Measurements from ENCODE around the gene ZNF385B. TPM values are rescaled to one million over a fixed set of nuclear protein-coding genes. Genes with fewer than 3 reads are reported as not detected.

The ZNF385B gene
- total and polyA plus RNA-seq, 10 of the 15 experiments (the other 5 are each of a cell fraction or from before 2014, with no cell fraction given): not detected

DNA sequence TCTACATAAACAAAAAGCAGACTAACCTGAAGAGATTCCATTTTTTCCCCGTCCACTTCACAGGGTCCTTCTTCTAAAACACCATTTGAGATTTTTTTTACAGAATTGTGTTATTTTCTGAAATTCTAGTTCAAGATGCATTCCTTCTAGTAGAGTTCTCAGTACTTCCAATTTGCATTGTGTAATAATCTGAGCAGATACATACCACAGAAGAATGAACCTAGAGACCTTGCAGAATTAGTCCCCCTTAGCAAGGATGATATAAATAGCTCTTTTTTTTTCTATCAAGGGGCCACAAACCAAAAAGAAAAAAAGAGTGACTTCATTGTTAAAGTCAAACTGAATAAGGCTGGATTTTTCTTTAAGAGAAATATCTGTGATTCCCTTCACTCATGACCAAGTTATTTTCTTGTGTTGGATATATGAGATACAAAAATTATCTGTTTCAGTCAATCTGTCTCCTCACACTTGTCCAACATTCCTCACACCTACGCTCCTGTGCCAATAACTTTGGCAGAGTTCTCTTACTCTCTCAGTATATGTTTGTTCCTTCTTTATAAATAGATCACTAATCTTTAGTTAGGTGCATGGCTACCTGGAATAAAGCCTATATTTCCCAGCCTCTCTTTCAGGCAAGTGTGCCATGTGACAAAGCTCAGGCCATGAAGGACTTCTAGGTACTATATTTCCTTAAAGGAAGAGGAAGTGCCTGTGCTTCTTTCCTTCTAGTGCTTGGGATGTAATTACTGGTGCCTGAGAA lies 183.5 kb downstream of the ZNF385B start:
- DNase-seq (ENCODE audit: low read depth, low spot score) (no peak), FAIRE-seq (no peak), ATAC-seq (no peak)
- Histone ChIP-seq H3K9ac (ENCODE audit: control insufficient read depth, insufficient read depth, low read length) (no peak overlapping the region), H4K20me1 (ENCODE audit: control insufficient read depth, insufficient read depth) (no peaks in the 10 kb centered on the region), H3K4me1 (ENCODE audit: control insufficient read depth, insufficient read depth, low read length) (no peaks in the 10 kb centered on the region), H3K79me2 (ENCODE audit: control insufficient read depth, insufficient read depth, low read length) (no peaks in the 10 kb centered on the region), H3K27me3 (replicated peaks in 1 of 2; ENCODE audit: control insufficient read depth in 2 of 2, insufficient read depth in 2 of 2, low read length in 1 of 2) (no peaks in the 10 kb centered on the region), H3K36me3 (ENCODE audit: control insufficient read depth in 2 of 2, insufficient read depth in 2 of 2, low read length in 1 of 2) (no peaks in the 10 kb centered on the region), H3K9me3 (replicated peaks; ENCODE audit: control insufficient read depth, insufficient read depth, low read length) (no peaks in the 10 kb centered on the region), H2AFZ (ENCODE audit: control insufficient read depth, low read depth, low read length) (no peak overlapping the region), H3K4me2 (ENCODE audit: control insufficient read depth, insufficient read depth) (no peak overlapping the region), H3K4me3 (no peak overlapping the region), H3K27ac (ENCODE audit: control insufficient read depth, insufficient read depth) (no peak overlapping the region)
- TF ChIP-seq NFXL1 (IDR thresholded peaks at IDR 0.05; ENCODE audit: borderline replicate concordance): no peak
- no peak for TF ChIP-seq REST (IDR thresholded peaks at IDR 0.05; ENCODE audit: low read depth, low read length)
- no peak for TF ChIP-seq SPI1 (IDR thresholded peaks at IDR 0.05; ENCODE audit: borderline replicate concordance, insufficient read depth, low read depth, low read length)
- TF ChIP-seq, protein P1, sequence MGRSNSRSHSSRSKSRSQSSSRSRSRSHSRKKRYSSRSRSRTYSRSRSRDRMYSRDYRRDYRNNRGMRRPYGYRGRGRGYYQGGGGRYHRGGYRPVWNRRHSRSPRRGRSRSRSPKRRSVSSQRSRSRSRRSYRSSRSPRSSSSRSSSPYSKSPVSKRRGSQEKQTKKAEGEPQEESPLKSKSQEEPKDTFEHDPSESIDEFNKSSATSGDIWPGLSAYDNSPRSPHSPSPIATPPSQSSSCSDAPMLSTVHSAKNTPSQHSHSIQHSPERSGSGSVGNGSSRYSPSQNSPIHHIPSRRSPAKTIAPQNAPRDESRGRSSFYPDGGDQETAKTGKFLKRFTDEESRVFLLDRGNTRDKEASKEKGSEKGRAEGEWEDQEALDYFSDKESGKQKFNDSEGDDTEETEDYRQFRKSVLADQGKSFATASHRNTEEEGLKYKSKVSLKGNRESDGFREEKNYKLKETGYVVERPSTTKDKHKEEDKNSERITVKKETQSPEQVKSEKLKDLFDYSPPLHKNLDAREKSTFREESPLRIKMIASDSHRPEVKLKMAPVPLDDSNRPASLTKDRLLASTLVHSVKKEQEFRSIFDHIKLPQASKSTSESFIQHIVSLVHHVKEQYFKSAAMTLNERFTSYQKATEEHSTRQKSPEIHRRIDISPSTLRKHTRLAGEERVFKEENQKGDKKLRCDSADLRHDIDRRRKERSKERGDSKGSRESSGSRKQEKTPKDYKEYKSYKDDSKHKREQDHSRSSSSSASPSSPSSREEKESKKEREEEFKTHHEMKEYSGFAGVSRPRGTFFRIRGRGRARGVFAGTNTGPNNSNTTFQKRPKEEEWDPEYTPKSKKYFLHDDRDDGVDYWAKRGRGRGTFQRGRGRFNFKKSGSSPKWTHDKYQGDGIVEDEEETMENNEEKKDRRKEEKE (IDR thresholded peaks at IDR 0.05): no peak
- TF ChIP-seq CREM (IDR thresholded peaks at IDR 0.05; ENCODE audit: low read depth): no peak
- no peak for TF ChIP-seq STAT1 (conservative IDR thresholded peaks at IDR 0.05)
- no peak for TF ChIP-seq EGR1 (IDR thresholded peaks at IDR 0.05; ENCODE audit: borderline replicate concordance in 1 of 2, low read depth in 2 of 2, low read length in 2 of 2)
- TF ChIP-seq ZNF384 (IDR thresholded peaks at IDR 0.05; ENCODE audit: borderline replicate concordance, low read depth, low read length): no peak
- TF ChIP-seq, protein P2, sequence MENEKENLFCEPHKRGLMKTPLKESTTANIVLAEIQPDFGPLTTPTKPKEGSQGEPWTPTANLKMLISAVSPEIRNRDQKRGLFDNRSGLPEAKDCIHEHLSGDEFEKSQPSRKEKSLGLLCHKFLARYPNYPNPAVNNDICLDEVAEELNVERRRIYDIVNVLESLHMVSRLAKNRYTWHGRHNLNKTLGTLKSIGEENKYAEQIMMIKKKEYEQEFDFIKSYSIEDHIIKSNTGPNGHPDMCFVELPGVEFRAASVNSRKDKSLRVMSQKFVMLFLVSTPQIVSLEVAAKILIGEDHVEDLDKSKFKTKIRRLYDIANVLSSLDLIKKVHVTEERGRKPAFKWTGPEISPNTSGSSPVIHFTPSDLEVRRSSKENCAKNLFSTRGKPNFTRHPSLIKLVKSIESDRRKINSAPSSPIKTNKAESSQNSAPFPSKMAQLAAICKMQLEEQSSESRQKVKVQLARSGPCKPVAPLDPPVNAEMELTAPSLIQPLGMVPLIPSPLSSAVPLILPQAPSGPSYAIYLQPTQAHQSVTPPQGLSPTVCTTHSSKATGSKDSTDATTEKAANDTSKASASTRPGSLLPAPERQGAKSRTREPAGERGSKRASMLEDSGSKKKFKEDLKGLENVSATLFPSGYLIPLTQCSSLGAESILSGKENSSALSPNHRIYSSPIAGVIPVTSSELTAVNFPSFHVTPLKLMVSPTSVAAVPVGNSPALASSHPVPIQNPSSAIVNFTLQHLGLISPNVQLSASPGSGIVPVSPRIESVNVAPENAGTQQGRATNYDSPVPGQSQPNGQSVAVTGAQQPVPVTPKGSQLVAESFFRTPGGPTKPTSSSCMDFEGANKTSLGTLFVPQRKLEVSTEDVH (IDR thresholded peaks at IDR 0.05; ENCODE audit: low read depth, partially characterized antibody): no peak
- ChIA-PET RAD21 (ENCODE audit: unreplicated experiment) (no interaction called here), CTCF (no interaction called here), POLR2A (no interaction called here), SMC1A (ENCODE audit: uncharacterized antibody, unreplicated experiment) (no interaction called here)
- in situ Hi-C loops (cut with MboI): no loop called here
- intact Hi-C loops (cut with micrococcal nuclease; ENCODE audit: unreplicated experiment): no loop called here
- BruUV-seq (replicated peaks): no TSS peak
- WGBS (ENCODE audit: insufficient coverage, insufficient replicate concordance, low lambda C conversion rate, missing lambda C conversion rate): 14% methylated on average over 2 of the region's 2 CpGs
